ENCODE data around the gene DGAT2.
"Not testable (repeated sequence)": the region's sequence is repeated elsewhere in the genome, so short reads cannot be mapped to it uniquely, and the experiment has no call there.

The DGAT2 gene

DNA sequence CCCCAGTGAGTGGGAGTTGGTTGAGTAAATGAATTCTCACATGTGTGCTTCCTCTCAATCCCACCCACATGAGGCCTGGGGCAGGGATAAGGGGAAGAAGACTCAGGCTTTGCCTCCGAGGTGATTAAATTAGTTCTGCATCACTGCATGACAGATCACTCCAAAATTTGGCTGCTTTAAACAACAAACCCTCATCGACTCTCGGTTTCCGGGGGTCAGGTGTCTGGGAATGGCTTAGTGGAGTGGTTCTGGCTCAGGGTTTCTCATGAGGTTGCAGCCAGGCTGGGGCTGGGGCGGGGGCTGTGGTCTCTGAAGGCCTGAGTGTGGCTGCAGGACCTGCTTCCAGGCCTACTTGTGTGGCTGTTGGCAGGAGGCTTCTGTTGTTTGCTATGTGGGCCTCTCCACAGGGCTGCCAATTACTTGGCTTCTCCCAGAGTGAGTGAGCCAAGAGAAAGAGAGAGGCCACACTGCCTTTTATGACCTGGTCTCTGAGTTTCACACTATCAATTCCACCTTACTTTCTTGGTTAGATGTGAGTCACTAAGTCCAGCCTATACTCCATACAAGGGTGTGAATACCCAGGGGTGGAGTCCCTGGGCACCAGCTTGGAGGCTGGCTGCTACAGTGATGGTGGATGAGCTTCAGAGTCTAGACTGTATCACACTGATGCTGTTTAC, 35.0 kb upstream of the DGAT2 start:
- 64 to 66% methylated on average over 5 of the region's 5 CpGs for WGBS, 2 experiments
- Histone ChIP-seq H3K4me1 (ENCODE audit: control insufficient read depth, insufficient read depth, low read length) (peaks cover 24% of the 10 kb centered on the region), H3K9me3 (ENCODE audit: control insufficient read depth, low read length) (no peaks in the 10 kb centered on the region), H3K36me3 (ENCODE audit: control insufficient read depth, insufficient read depth, low read length) (no peaks in the 10 kb centered on the region), H3K27me3 (ENCODE audit: control insufficient read depth, insufficient read depth, low read length, poor library complexity, severe bottlenecking) (no peaks in the 10 kb centered on the region), H3K4me3 (ENCODE audit: insufficient read depth, low read depth, low read length) (no peak overlapping the region), H3K27ac (ENCODE audit: insufficient read depth, low read depth, low read length, poor library complexity, severe bottlenecking) (no peak overlapping the region)

GRCh38 chr11:75734491-75735180, 33.9 kb upstream of the DGAT2 start:
- Histone ChIP-seq H3K4me1 (ENCODE audit: control insufficient read depth, insufficient read depth, low read length) (peaks cover 24% of the 10 kb centered on the region), H3K36me3 (ENCODE audit: control insufficient read depth, insufficient read depth, low read length) (no peaks in the 10 kb centered on the region), H3K4me3 (ENCODE audit: insufficient read depth, low read depth, low read length) (no peak overlapping the region), H3K27ac (ENCODE audit: insufficient read depth, low read depth, low read length, poor library complexity, severe bottlenecking) (no peak overlapping the region), H3K9me3 (ENCODE audit: control insufficient read depth, low read length) (no peaks in the 10 kb centered on the region), H3K27me3 (ENCODE audit: control insufficient read depth, insufficient read depth, low read length, poor library complexity, severe bottlenecking) (no peaks in the 10 kb centered on the region)
- WGBS, 2 experiments = 82 to 87% methylated on average over 5 of the region's 5 CpGs

GRCh38 chr11:75735181-75735845, 33.3 kb upstream of the DGAT2 start:
- H3K4me3 ChIP-seq (ENCODE audit: insufficient read depth, low read depth, low read length) = no peak overlapping the region
- no peaks in the 10 kb centered on the region for H3K36me3 ChIP-seq (ENCODE audit: control insufficient read depth, insufficient read depth, low read length)
- H3K4me1 ChIP-seq (ENCODE audit: control insufficient read depth, insufficient read depth, low read length) = peaks cover 24% of the 10 kb centered on the region
- WGBS, 2 experiments = 93 to 96% methylated on average over 4 of the region's 4 CpGs
- H3K27ac ChIP-seq (ENCODE audit: insufficient read depth, low read depth, low read length, poor library complexity, severe bottlenecking) = no peak overlapping the region
- no peaks in the 10 kb centered on the region for H3K27me3 ChIP-seq (ENCODE audit: control insufficient read depth, insufficient read depth, low read length, poor library complexity, severe bottlenecking)
- no peaks in the 10 kb centered on the region for H3K9me3 ChIP-seq (ENCODE audit: control insufficient read depth, low read length)

- no peaks in the 10 kb centered on the region for H3K36me3 ChIP-seq (ENCODE audit: control insufficient read depth, insufficient read depth, low read length)
- no peaks in the 10 kb centered on the region for H3K9me3 ChIP-seq (ENCODE audit: control insufficient read depth, low read length)
- peaks cover 24% of the 10 kb centered on the region for H3K4me1 ChIP-seq (ENCODE audit: control insufficient read depth, insufficient read depth, low read length)
- WGBS, 2 experiments = 92 to 93% methylated on average over 6 of the region's 6 CpGs
- H3K27ac ChIP-seq (ENCODE audit: insufficient read depth, low read depth, low read length, poor library complexity, severe bottlenecking) = no peak overlapping the region
- no peak overlapping the region for H3K4me3 ChIP-seq (ENCODE audit: insufficient read depth, low read depth, low read length)
- H3K27me3 ChIP-seq (ENCODE audit: control insufficient read depth, insufficient read depth, low read length, poor library complexity, severe bottlenecking) = no peaks in the 10 kb centered on the region
These were observed 31.3 kb upstream of the DGAT2 start for GRCh38 chr11:75737314-75737713.

DNA sequence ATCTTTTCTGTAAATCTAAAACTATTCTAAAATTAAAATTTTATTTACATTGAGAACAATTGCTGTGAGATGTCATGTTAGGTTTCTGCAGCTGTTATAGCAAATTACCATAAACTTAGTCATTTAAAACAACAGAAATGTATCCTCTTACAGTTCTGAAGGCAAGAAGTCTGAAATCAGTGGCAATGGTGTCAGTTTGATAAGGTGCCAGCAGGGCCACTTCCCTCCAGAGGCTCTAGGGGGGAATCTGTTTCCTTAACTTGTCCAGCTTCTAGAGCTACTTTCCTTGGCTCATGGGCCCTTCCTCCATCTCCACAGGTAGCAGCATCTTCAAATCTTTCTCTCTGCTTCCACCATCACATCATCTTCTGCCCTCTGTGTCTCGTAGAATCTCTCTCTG, 27.9 kb upstream of the DGAT2 start:
- Histone ChIP-seq H3K27ac (ENCODE audit: insufficient read depth, low read depth, low read length, poor library complexity, severe bottlenecking) (no peak overlapping the region), H3K4me1 (ENCODE audit: control insufficient read depth, insufficient read depth, low read length) (no peaks in the 10 kb centered on the region), H3K27me3 (ENCODE audit: control insufficient read depth, insufficient read depth, low read length, poor library complexity, severe bottlenecking) (no peaks in the 10 kb centered on the region), H3K36me3 (ENCODE audit: control insufficient read depth, insufficient read depth, low read length) (no peaks in the 10 kb centered on the region), H3K4me3 (ENCODE audit: insufficient read depth, low read depth, low read length) (no peak overlapping the region), H3K9me3 (ENCODE audit: control insufficient read depth, low read length) (no peaks in the 10 kb centered on the region)
- 89 to 93% methylated on average over 1 of the region's 1 CpG for WGBS, 2 experiments

- not testable (repeated sequence) for H3K4me1 ChIP-seq (ENCODE audit: control insufficient read depth, insufficient read depth, low read length); H3K36me3 ChIP-seq (ENCODE audit: control insufficient read depth, insufficient read depth, low read length); H3K4me3 ChIP-seq (ENCODE audit: insufficient read depth, low read depth, low read length); H3K27me3 ChIP-seq (ENCODE audit: control insufficient read depth, insufficient read depth, low read length, poor library complexity, severe bottlenecking); H3K27ac ChIP-seq (ENCODE audit: insufficient read depth, low read depth, low read length, poor library complexity, severe bottlenecking); H3K9me3 ChIP-seq (ENCODE audit: control insufficient read depth, low read length)
- 94 to 97% methylated on average over 3 to 4 of the region's 4 CpGs for WGBS, 2 experiments
These were observed 25.4 kb upstream of the DGAT2 start for GRCh38 chr11:75743159-75743558.

- 82 to 83% methylated on average over 9 of the region's 9 CpGs for WGBS, 2 experiments
- Histone ChIP-seq H3K27ac (ENCODE audit: insufficient read depth, low read depth, low read length, poor library complexity, severe bottlenecking) (no peak overlapping the region), H3K4me1 (ENCODE audit: control insufficient read depth, insufficient read depth, low read length) (no peaks in the 10 kb centered on the region), H3K9me3 (ENCODE audit: control insufficient read depth, low read length) (no peaks in the 10 kb centered on the region), H3K27me3 (ENCODE audit: control insufficient read depth, insufficient read depth, low read length, poor library complexity, severe bottlenecking) (no peaks in the 10 kb centered on the region), H3K4me3 (ENCODE audit: insufficient read depth, low read depth, low read length) (no peak overlapping the region), H3K36me3 (ENCODE audit: control insufficient read depth, insufficient read depth, low read length) (no peaks in the 10 kb centered on the region)
These were observed 24.6 kb upstream of the DGAT2 start for GRCh38 chr11:75743711-75744563.

GRCh38 chr11:75745807-75746206, 22.8 kb upstream of the DGAT2 start:
- no peaks in the 10 kb centered on the region for H3K36me3 ChIP-seq (ENCODE audit: control insufficient read depth, insufficient read depth, low read length)
- no peak overlapping the region for H3K4me3 ChIP-seq (ENCODE audit: insufficient read depth, low read depth, low read length)
- H3K27me3 ChIP-seq (ENCODE audit: control insufficient read depth, insufficient read depth, low read length, poor library complexity, severe bottlenecking) = no peaks in the 10 kb centered on the region
- 91 to 92% methylated on average over 5 of the region's 5 CpGs for WGBS, 2 experiments
- no peaks in the 10 kb centered on the region for H3K9me3 ChIP-seq (ENCODE audit: control insufficient read depth, low read length)
- no peak overlapping the region for H3K27ac ChIP-seq (ENCODE audit: insufficient read depth, low read depth, low read length, poor library complexity, severe bottlenecking)
- H3K4me1 ChIP-seq (ENCODE audit: control insufficient read depth, insufficient read depth, low read length) = no peaks in the 10 kb centered on the region

GRCh38 chr11:75748729-75749273, 19.8 kb upstream of the DGAT2 start:
- not testable (repeated sequence) for H3K27me3 ChIP-seq (ENCODE audit: control insufficient read depth, insufficient read depth, low read length, poor library complexity, severe bottlenecking); H3K4me3 ChIP-seq (ENCODE audit: insufficient read depth, low read depth, low read length); H3K36me3 ChIP-seq (ENCODE audit: control insufficient read depth, insufficient read depth, low read length); H3K27ac ChIP-seq (ENCODE audit: insufficient read depth, low read depth, low read length, poor library complexity, severe bottlenecking); H3K9me3 ChIP-seq (ENCODE audit: control insufficient read depth, low read length); H3K4me1 ChIP-seq (ENCODE audit: control insufficient read depth, insufficient read depth, low read length)
- 44 to 65% methylated on average over 8 to 15 of the region's 26 CpGs for WGBS, 2 experiments

DNA sequence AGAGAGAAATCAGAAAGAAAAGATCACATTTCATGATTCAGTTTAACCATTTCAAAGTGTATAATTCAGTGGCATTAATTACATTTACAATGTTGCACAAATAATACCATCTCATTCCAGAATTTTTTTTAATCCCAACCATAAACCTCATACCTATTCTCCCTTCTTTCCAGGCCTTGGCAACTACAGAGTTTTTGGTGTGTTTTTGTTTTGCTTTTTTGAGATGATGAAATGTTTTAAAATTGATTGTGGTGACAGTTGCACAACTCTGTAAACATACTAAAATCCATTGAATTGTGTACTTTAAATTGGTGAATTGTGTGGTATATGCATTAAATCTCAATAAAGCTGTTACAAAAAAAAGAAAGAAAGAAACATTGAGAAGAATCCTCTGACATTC, 13.6 kb upstream of the DGAT2 start:
- H3K4me1 ChIP-seq (ENCODE audit: control insufficient read depth, insufficient read depth, low read length); H3K27me3 ChIP-seq (ENCODE audit: control insufficient read depth, insufficient read depth, low read length, poor library complexity, severe bottlenecking); H3K36me3 ChIP-seq (ENCODE audit: control insufficient read depth, insufficient read depth, low read length); H3K9me3 ChIP-seq (ENCODE audit: control insufficient read depth, low read length); H3K27ac ChIP-seq (ENCODE audit: insufficient read depth, low read depth, low read length, poor library complexity, severe bottlenecking); H3K4me3 ChIP-seq (ENCODE audit: insufficient read depth, low read depth, low read length): not testable (repeated sequence)
